Hepatocyte (in vitro differentiated cells): Measurements from ENCODE around the gene NPTX1. TPM values are rescaled to one million over a fixed set of nuclear protein-coding genes. Genes with fewer than 3 reads are reported as not detected.

ENCODE experiments used
- DNase-seq: peaks from one replicate; pipeline ENCODE4 v3.0.0-alpha.2; 2016; ENCODE audit warnings: low spot score
- H2AFZ ChIP-seq: fragments of 200-600 bp; sonication (generic); 2 replicates; pipeline ENCODE4 v1.6.0; 2016; ENCODE audit warnings: antibody characterized with exemption, mild to moderate bottlenecking
- H3K27ac ChIP-seq: fragments of 200-600 bp; sonication (generic); 2 replicates; pipeline ENCODE4 v1.5.1; 2016; ENCODE audit warnings: mild to moderate bottlenecking
- H3K27me3 ChIP-seq: fragments of 200-600 bp; sonication (generic); 2 replicates; pipeline ENCODE4 v1.6.1; 2016
- H3K36me3 ChIP-seq: fragments of 200-600 bp; sonication (generic); replicated peaks from 2 replicates; pipeline ENCODE4 v1.5.1; 2016; ENCODE audit warnings: low read depth; ENCODE audit not compliant: insufficient read depth
- H3K4me1 ChIP-seq: fragments of 200-600 bp; sonication (generic); 2 replicates; pipeline ENCODE4 v1.5.1; 2016; ENCODE audit warnings: mild to moderate bottlenecking, moderate library complexity; ENCODE audit not compliant: insufficient read depth
- H3K4me2 ChIP-seq: fragments of 200-600 bp; sonication (generic); 2 replicates; pipeline ENCODE4 v1.6.0; 2016
- H3K4me3 ChIP-seq: fragments of 200-600 bp; sonication (generic); 2 replicates; pipeline ENCODE4 v1.5.1; 2016; ENCODE audit warnings: mild to moderate bottlenecking
- H3K79me2 ChIP-seq: fragments of 200-600 bp; sonication (generic); 2 replicates; pipeline ENCODE4 v1.6.0; 2017; ENCODE audit warnings: mild to moderate bottlenecking
- H3K9me2 ChIP-seq: fragments of 200-600 bp; sonication (generic); replicated peaks from 2 replicates; pipeline ENCODE4 v1.6.0; 2017; ENCODE audit warnings: mild to moderate bottlenecking; ENCODE audit not compliant: insufficient read depth
- H3K9me3 ChIP-seq: fragments of 200-600 bp; sonication (generic); 2 replicates; pipeline ENCODE4 v1.5.1; 2016; ENCODE audit warnings: low read depth, mild to moderate bottlenecking
- H4K20me1 ChIP-seq: fragments of 200-600 bp; sonication (generic); 2 replicates; pipeline ENCODE4 v1.6.0; 2016; ENCODE audit warnings: mild to moderate bottlenecking; ENCODE audit not compliant: insufficient read depth, poor library complexity, severe bottlenecking
- EZH2 ChIP-seq: fragments of 200-600 bp; sonication (generic); IDR thresholded peaks from 2 replicates; pipeline ENCODE4 v1.6.1; 2016; ENCODE audit warnings: antibody characterized with exemption, mild to moderate bottlenecking, borderline replicate concordance
- EZH2phosphoT487 ChIP-seq: fragments of 200-600 bp; sonication (generic); IDR thresholded peaks from one replicate; pipeline ENCODE4 v1.6.1; 2018; ENCODE audit warnings: antibody characterized with exemption, mild to moderate bottlenecking, low read depth, moderate library complexity; ENCODE audit not compliant: unreplicated experiment, severe bottlenecking
- WGBS: methylation state at CpG from one replicate; pipeline ENCODE4 v1.1.6; 2016; ENCODE audit warnings: low lambda C conversion rate; ENCODE audit errors: missing lambda C conversion rate; 5-methylcytosine and 5-hydroxymethylcytosine counted together
- polyA plus RNA-seq: library from polyadenylated mRNA; unstranded; fragments of >200 nt; fragmentation: Nextera tagmentation; extraction: Ambion mirVana; gene quantifications from 2 replicates; pipeline ENCODE4 v1.2.1, GENCODE V29; 2016
- total RNA-seq: library from RNA; depleted of rRNA; stranded (reverse); fragments of >200 nt; gene quantifications from 2 replicates; pipeline ENCODE4 v1.2.3, GENCODE V29; 2014
- TF ChIP-seq, protein P1 (sequence below): fragments of 200-600 bp; sonication (generic); IDR thresholded peaks from 2 replicates; pipeline ENCODE4 v1.5.1; 2016; ENCODE audit warnings: antibody characterized with exemption, mild to moderate bottlenecking; ENCODE audit not compliant: poor library complexity

The NPTX1 gene
- total and polyA plus RNA-seq, 2 experiments from 2014 or later = 0.70 to 2.1 TPM

- no peak for DNase-seq
- H3K27ac ChIP-seq = no peak overlapping the region
- no peak for TF ChIP-seq EZH2
- TF ChIP-seq, protein P1, sequence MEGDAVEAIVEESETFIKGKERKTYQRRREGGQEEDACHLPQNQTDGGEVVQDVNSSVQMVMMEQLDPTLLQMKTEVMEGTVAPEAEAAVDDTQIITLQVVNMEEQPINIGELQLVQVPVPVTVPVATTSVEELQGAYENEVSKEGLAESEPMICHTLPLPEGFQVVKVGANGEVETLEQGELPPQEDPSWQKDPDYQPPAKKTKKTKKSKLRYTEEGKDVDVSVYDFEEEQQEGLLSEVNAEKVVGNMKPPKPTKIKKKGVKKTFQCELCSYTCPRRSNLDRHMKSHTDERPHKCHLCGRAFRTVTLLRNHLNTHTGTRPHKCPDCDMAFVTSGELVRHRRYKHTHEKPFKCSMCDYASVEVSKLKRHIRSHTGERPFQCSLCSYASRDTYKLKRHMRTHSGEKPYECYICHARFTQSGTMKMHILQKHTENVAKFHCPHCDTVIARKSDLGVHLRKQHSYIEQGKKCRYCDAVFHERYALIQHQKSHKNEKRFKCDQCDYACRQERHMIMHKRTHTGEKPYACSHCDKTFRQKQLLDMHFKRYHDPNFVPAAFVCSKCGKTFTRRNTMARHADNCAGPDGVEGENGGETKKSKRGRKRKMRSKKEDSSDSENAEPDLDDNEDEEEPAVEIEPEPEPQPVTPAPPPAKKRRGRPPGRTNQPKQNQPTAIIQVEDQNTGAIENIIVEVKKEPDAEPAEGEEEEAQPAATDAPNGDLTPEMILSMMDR = no peak
- no peak for TF ChIP-seq EZH2phosphoT487
- WGBS = 70% methylated on average over 9 of the region's 9 CpGs
- H3K79me2 ChIP-seq = no peaks in the 10 kb centered on the region
- H2AFZ ChIP-seq = no peak overlapping the region
- no peaks in the 10 kb centered on the region for H3K9me2 ChIP-seq
- no peaks in the 10 kb centered on the region for H3K4me1 ChIP-seq
- no peaks in the 10 kb centered on the region for H3K36me3 ChIP-seq
- no peak overlapping the region for H3K4me3 ChIP-seq
- H3K4me2 ChIP-seq = no peak overlapping the region
- H3K9me3 ChIP-seq = no peaks in the 10 kb centered on the region
- no peaks in the 10 kb centered on the region for H4K20me1 ChIP-seq
- peaks cover 2% of the 10 kb centered on the region for H3K27me3 ChIP-seq
Observed at GRCh38 chr17:80499560-80499959, 23.2 kb upstream of the NPTX1 start.

GRCh38 chr17:80498920-80499410 lies 22.6 kb upstream of the NPTX1 start:
- Histone ChIP-seq H3K36me3 (no peaks in the 10 kb centered on the region), H2AFZ (no peak overlapping the region), H4K20me1 (no peaks in the 10 kb centered on the region), H3K9me3 (no peaks in the 10 kb centered on the region), H3K4me2 (no peak overlapping the region), H3K9me2 (no peaks in the 10 kb centered on the region), H3K27ac (no peak overlapping the region), H3K4me3 (no peak overlapping the region), H3K4me1 (no peaks in the 10 kb centered on the region), H3K27me3 (no peaks in the 10 kb centered on the region), H3K79me2 (no peaks in the 10 kb centered on the region)
- TF ChIP-seq, protein P1 = no peak
- TF ChIP-seq EZH2 (no peak), EZH2phosphoT487 (no peak)
- WGBS = 88% methylated on average over 11 of the region's 11 CpGs
- no peak for DNase-seq

DNA sequence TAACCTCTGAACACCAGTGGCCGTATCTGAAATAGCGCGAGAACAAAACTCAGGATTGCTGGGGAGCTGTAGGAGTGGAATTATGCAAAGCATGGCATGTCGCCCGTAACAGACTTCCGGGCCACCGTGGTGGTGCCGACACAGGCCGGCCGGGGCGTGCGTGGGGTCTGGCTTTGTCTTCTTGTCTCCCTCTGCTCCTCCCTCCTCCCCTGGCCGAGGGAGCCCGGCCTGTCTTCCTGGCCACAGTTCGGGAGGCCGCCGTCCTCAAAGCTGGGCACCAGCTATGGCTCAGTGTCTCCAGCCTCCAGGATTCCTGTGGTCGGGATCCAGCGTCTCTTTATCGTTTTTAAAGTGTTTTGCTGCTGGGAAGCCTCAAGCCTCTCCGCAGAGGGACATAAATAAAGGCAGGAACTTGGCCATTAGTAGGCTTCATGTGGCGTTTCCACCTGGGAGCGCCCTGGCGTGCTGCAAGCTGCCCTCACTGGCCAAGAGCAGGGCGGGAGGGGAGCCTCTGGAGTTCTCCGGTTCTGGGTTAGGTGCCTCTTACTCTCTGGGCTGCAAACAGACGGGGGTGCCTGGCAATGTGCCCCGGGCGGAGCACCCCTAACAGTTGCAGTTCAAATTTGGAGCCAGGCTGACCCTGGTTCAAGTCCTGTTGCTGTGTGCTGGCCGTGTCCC lies 22.0 kb upstream of the NPTX1 start:
- Histone ChIP-seq H3K36me3 (no peaks in the 10 kb centered on the region), H3K4me3 (no peak overlapping the region), H3K4me1 (no peaks in the 10 kb centered on the region), H4K20me1 (no peaks in the 10 kb centered on the region), H3K9me3 (no peaks in the 10 kb centered on the region), H3K27ac (no peak overlapping the region), H2AFZ (no peak overlapping the region), H3K79me2 (no peaks in the 10 kb centered on the region), H3K9me2 (no peaks in the 10 kb centered on the region), H3K27me3 (peaks cover 3% of the 10 kb centered on the region), H3K4me2 (no peak overlapping the region)
- no peak for TF ChIP-seq EZH2
- TF ChIP-seq, protein P1 = no peak
- TF ChIP-seq EZH2phosphoT487 = no peak
- no peak for DNase-seq
- 76% methylated on average over 30 of the region's 30 CpGs for WGBS
